Progenitor cell of endocrine pancreas (in vitro differentiated cells): ENCODE results near the gene FNBP1L. TPM values are rescaled to one million over a fixed set of nuclear protein-coding genes. Genes with fewer than 3 reads are reported as not detected.

Experiments used
- DNase-seq: peaks from one replicate; pipeline ENCODE4 v3.0.0; 2021; ENCODE audit warnings: low spot score; ENCODE audit not compliant: unreplicated experiment
- H3K27ac Mint-ChIP-seq: 2 replicates; pipeline ENCODE4 v1.8.0; 2021; ENCODE audit warnings: mild to moderate bottlenecking, moderate library complexity, mixed read lengths
- H3K27me3 Mint-ChIP-seq: 2 replicates; pipeline ENCODE4 v1.8.0; 2021; ENCODE audit warnings: mixed read lengths
- H3K36me3 Mint-ChIP-seq: 2 replicates; pipeline ENCODE4 v1.8.0; 2022; ENCODE audit warnings: mixed read lengths; ENCODE audit not compliant: insufficient read depth
- H3K4me1 Mint-ChIP-seq: 2 replicates; pipeline ENCODE4 v1.8.0; 2021; ENCODE audit warnings: low read depth, mixed read lengths
- H3K4me3 Mint-ChIP-seq: 2 replicates; pipeline ENCODE4 v1.8.0; 2021; ENCODE audit warnings: low read depth, mild to moderate bottlenecking, moderate library complexity, mixed read lengths
- H3K9me3 Mint-ChIP-seq: 2 replicates; pipeline ENCODE4 v1.8.0; 2021; ENCODE audit warnings: low read depth, mixed read lengths
- total RNA-seq: library from RNA; stranded (reverse); gene quantifications from 2 replicates; pipeline ENCODE4 v1.2.1, GENCODE V29; 2021
- TF ChIP-seq, protein P1 (sequence below): fragments of 200-600 bp; sonication (generic); IDR thresholded peaks from one replicate; pipeline ENCODE4 v1.5.0; 2021; ENCODE audit warnings: antibody characterized with exemption, mild to moderate bottlenecking; ENCODE audit not compliant: unreplicated experiment

The FNBP1L gene
- total RNA-seq, 1 donor from 2014 or later, result 136 TPM

DNA sequence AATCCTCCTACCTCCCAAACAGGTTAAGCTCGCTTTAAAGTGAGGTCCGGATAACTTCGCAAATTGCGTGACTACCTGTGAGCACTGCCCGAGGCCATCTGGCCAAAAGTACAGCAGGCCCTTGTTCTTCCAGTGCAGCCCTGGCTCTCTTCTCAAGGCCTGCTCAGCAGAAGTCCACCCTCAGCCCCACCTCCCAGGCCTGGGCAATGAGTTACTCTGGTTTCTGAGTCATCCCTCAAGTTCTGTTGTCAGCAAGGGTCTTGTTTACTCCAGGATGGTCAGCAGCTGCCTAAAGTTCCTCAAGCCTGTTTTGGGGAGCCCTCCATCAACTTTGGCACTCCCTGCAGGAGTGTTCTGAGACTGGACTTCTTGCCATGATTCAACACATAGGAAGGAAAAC lies 132.0 kb downstream of the FNBP1L start:
- Mint-ChIP-seq H3K27me3 (no peaks in the 10 kb centered on the region), H3K27ac (peak overlapping the region; percentile 90), H3K9me3 (no peaks in the 10 kb centered on the region), H3K4me3 (no peak overlapping the region), H3K36me3 (peaks cover 1% of the 10 kb centered on the region), H3K4me1 (peaks cover 27% of the 10 kb centered on the region)
- no peak for DNase-seq
- TF ChIP-seq, protein P1, sequence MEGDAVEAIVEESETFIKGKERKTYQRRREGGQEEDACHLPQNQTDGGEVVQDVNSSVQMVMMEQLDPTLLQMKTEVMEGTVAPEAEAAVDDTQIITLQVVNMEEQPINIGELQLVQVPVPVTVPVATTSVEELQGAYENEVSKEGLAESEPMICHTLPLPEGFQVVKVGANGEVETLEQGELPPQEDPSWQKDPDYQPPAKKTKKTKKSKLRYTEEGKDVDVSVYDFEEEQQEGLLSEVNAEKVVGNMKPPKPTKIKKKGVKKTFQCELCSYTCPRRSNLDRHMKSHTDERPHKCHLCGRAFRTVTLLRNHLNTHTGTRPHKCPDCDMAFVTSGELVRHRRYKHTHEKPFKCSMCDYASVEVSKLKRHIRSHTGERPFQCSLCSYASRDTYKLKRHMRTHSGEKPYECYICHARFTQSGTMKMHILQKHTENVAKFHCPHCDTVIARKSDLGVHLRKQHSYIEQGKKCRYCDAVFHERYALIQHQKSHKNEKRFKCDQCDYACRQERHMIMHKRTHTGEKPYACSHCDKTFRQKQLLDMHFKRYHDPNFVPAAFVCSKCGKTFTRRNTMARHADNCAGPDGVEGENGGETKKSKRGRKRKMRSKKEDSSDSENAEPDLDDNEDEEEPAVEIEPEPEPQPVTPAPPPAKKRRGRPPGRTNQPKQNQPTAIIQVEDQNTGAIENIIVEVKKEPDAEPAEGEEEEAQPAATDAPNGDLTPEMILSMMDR, result no peak

- Mint-ChIP-seq H3K4me3 (no peak overlapping the region), H3K27ac (peak overlapping the region; percentile 71), H3K36me3 (no peaks in the 10 kb centered on the region), H3K4me1 (peaks cover 36% of the 10 kb centered on the region), H3K9me3 (no peaks in the 10 kb centered on the region), H3K27me3 (no peaks in the 10 kb centered on the region)
- TF ChIP-seq, protein P1, result no peak
- DNase-seq, result no peak
Observed at GRCh38 chr1:93581917-93582850, 134.3 kb downstream of the FNBP1L start.

GRCh38 chr1:93584261-93585003 lies 136.5 kb downstream of the FNBP1L start:
- Mint-ChIP-seq H3K4me1 (peaks cover 33% of the 10 kb centered on the region), H3K36me3 (no peaks in the 10 kb centered on the region), H3K27me3 (no peaks in the 10 kb centered on the region), H3K9me3 (no peaks in the 10 kb centered on the region), H3K4me3 (peak overlapping the region; percentile 31), H3K27ac (peak overlapping the region; percentile 98)
- TF ChIP-seq, protein P1, result no peak
- no peak for DNase-seq

DNA sequence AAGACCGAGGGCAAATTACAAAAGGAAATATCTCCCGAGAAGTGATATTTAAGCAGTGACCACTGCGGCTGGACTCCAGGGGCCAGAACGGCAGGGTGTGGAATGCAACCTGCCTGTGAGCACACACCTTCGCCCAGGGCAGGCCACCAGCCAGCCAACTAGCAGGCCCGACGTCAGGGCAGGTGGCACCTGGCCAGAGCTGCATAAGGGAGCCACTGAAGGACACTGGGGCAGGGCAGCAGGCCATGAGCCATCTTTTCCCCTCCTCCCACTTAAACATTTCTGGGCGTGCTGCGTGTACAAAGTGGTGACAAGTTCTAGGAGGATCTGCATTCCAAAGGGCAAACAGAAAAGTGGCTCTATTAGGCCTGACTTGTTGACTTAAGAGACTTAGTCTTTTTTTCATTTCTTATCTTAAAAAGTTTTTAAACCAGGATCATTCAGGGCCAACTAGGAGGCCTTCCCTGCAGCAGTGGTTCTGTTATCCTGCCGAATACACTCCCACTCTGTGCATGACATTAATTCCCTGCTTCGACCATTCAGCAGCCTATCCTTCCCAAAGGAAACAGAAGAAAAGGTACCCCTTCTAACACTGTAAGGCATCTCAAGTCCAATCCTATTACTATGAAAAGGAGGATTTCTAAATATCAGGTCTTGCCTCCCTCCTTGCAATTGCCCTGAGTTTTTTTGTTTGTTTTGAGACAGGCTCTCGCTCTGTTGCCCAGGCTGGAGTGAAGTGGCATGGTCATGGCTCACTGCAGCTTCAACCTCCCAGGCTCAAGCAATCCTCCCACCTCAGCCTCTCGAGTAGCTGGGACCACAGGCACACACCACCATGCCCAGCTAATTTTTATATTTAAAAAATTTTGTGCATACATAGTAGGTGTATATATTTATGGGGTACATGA lies 137.4 kb downstream of the FNBP1L start:
- Mint-ChIP-seq H3K4me1 (peaks cover 27% of the 10 kb centered on the region), H3K27ac (peak overlapping the region; percentile 98), H3K9me3 (no peaks in the 10 kb centered on the region), H3K27me3 (no peaks in the 10 kb centered on the region), H3K36me3 (no peaks in the 10 kb centered on the region), H3K4me3 (peak overlapping the region; percentile 31)
- DNase-seq, result peak; percentile 31
- TF ChIP-seq, protein P1, result no peak
